Breast epithelium (tissue), 3 donors: Measurements from ENCODE around the gene MRPL41.

ENCODE experiments used
- CTCF ChIP-seq, 3 donors: fragments of 450-650 bp; IDR thresholded peaks; one replicate each; pipeline ENCODE4 v1.5.1; 2016 to 2017; ENCODE audit warnings: antibody characterized with exemption in 3 of 3, mild to moderate bottlenecking in 3 of 3, moderate library complexity in 3 of 3
- POLR2A ChIP-seq: fragments of 450-650 bp; IDR thresholded peaks from one replicate; pipeline ENCODE4 v1.6.1; 2016; ENCODE audit warnings: antibody characterized with exemption, mild to moderate bottlenecking, moderate library complexity

DNA sequence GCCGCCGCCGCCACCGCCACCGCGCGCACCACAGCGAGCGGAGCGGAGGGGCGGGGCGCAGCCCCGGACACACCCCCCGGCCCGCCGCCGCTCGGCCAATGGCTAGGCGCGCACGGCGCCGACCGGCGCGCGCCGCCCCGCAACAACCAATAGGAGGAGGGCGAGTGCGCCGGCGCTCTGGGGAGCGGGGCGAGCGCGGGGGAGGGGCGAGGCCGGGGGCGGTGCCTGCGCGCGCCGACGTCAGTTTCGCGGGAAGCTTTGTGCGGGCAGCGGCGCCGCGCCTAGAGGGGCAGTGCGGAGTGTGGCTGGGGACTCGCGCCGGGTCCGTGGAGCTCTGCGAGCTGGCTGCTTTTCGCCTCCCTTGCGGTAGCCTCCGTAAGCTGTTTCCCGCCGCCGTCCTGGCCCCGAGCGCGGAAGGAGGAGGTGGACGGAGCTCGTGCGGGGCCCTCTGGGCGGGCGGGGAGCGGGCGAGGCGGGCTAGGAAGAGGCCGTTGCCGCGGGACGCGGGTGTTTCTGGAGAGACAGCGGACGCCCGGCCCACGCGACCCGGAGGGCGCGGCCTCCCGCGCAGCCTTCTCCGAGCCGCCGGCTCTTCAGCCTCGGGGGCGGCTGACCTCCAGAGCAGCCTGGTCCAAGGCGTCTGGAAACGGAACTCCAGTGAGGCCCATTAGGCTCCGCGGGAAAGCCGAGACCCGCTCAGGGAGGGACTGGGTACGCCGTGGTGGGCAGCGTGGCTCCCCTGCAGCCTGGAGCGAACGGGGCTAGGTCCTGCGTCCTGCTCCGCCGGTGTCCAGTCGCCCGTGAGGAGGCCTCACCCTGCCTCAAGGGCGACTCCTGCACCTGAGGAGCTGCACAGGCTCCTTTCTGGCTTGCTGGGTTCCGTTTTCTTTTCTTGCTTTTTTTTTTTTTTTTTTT, 39.0 kb downstream of the MRPL41 start, which contains the start of gene ZMYND19:
- TF ChIP-seq CTCF (IDR thresholded peaks at IDR 0.05) (no peak), POLR2A (no peak)
